Calu3 (cell line): ENCODE measurements around the gene ELOVL4. TPM values are rescaled to one million over a fixed set of nuclear protein-coding genes. Genes with fewer than 3 reads are reported as not detected.
A peak's percentile ranks its signal among the peaks of the same experiment; 100 is the strongest.

Experiments used
- BruUV-seq: library from RNA; stranded (reverse); fragments of 400-500 nt; replicated peaks from 2 replicates; lab custom pipeline; 2021; lab: Mats Ljungman, UMichigan
- CTCF ChIA-PET: fragments of 300-600 bp; sonication (Branson Sonifier 250); formaldehyde crosslinking; loops from one replicate; lab custom pipeline; 2022; ENCODE audit warnings: antibody characterized with exemption; lab: Charles Lee
- DNase-seq: peaks from one replicate; pipeline ENCODE4 v3.0.0; 2022
- H3K27ac Mint-ChIP-seq: one replicate; pipeline ENCODE4 v1.8.0; 2022; ENCODE audit warnings: mixed read lengths; ENCODE audit not compliant: unreplicated experiment
- H3K27me3 Mint-ChIP-seq: one replicate; pipeline ENCODE4 v1.8.0; 2022; ENCODE audit warnings: mixed read lengths; ENCODE audit not compliant: unreplicated experiment
- H3K36me3 Mint-ChIP-seq: one replicate; pipeline ENCODE4 v1.8.0; 2022; ENCODE audit warnings: mild to moderate bottlenecking, moderate library complexity, mixed read lengths; ENCODE audit not compliant: insufficient read depth, unreplicated experiment
- H3K4me1 Mint-ChIP-seq: one replicate; pipeline ENCODE4 v1.8.0; 2022; ENCODE audit warnings: mild to moderate bottlenecking, low read depth, mixed read lengths; ENCODE audit not compliant: unreplicated experiment
- H3K4me3 Mint-ChIP-seq: one replicate; pipeline ENCODE4 v1.8.0; 2022; ENCODE audit warnings: mild to moderate bottlenecking, low read depth, moderate library complexity, mixed read lengths; ENCODE audit not compliant: unreplicated experiment
- H3K9me3 Mint-ChIP-seq: one replicate; pipeline ENCODE4 v1.8.0; 2022; ENCODE audit warnings: low read depth, mixed read lengths; ENCODE audit not compliant: unreplicated experiment
- CTCF ChIP-seq: fragments of 200-600 bp; IDR thresholded peaks from one replicate; pipeline ENCODE4 v1.8.0; 2022; ENCODE audit warnings: antibody characterized with exemption; ENCODE audit not compliant: unreplicated experiment
- intact Hi-C: fragments of 100-400 bp; cut with micrococcal nuclease; formaldehyde crosslinking; loops from one replicate; pipeline ENCODE4 v1.10.0; 2022; ENCODE audit not compliant: unreplicated experiment
- total RNA-seq: library from RNA; stranded (reverse); gene quantifications from 2 replicates; pipeline ENCODE4 v1.2.3, GENCODE V29; 2022

Gene ELOVL4
- total RNA-seq, 1 experiment from 2014 or later: 1.6 TPM

GRCh38 chr6:79949233-79949632, 1.9 kb upstream of the ELOVL4 start:
- Mint-ChIP-seq H3K4me1 (peaks cover 18% of the 10 kb centered on the region), H3K36me3 (peaks cover 7% of the 10 kb centered on the region), H3K27me3 (peaks cover 29% of the 10 kb centered on the region), H3K4me3 (no peak overlapping the region), H3K9me3 (no peaks in the 10 kb centered on the region), H3K27ac (no peak overlapping the region)
- peak; percentile 67 for DNase-seq
- intact Hi-C loops: loop anchor here (1.0 to 5.0 kb wide), 3 partner anchors 53 to 383 kb away; partner anchors contain the start of gene TTK
- no TSS peak for BruUV-seq
- TF ChIP-seq CTCF: peak; percentile 73
- CTCF ChIA-PET: interaction anchor here (0.8 kb wide), 1 partner anchor 54 kb away, joined by 7 read pairs; the partner anchor contains the start of gene TTK

- Mint-ChIP-seq H3K27me3 (peaks cover 29% of the 10 kb centered on the region), H3K9me3 (no peaks in the 10 kb centered on the region), H3K4me1 (peaks cover 18% of the 10 kb centered on the region), H3K27ac (no peak overlapping the region), H3K36me3 (peaks cover 7% of the 10 kb centered on the region), H3K4me3 (peak overlapping the region; percentile 55)
- DNase-seq: peak; percentile 11
- TF ChIP-seq CTCF: peak; percentile 17
- no TSS peak for BruUV-seq
- intact Hi-C loops: loop anchor here (5.0 kb wide), 2 partner anchors 56 to 386 kb away; partner anchors contain the start of gene TTK
- CTCF ChIA-PET: interaction anchor here (0.7 to 1.2 kb wide), 2 partner anchors 13 to 57 kb away, joined by 3 read pairs; no protein-coding TSS in a partner anchor
Observed at GRCh38 chr6:79946272-79947190, 822 bp downstream of the ELOVL4 start.

- Mint-ChIP-seq H3K4me3 (no peak overlapping the region), H3K36me3 (peaks cover 7% of the 10 kb centered on the region), H3K9me3 (no peaks in the 10 kb centered on the region), H3K27me3 (peaks cover 25% of the 10 kb centered on the region), H3K4me1 (peaks cover 16% of the 10 kb centered on the region), H3K27ac (no peak overlapping the region)
- BruUV-seq: no TSS peak
- DNase-seq: no peak
- intact Hi-C loops: no loop called here
- CTCF ChIA-PET: no interaction called here
- no peak for TF ChIP-seq CTCF
Observed at GRCh38 chr6:79943133-79943532, 4.2 kb downstream of the ELOVL4 start.

GRCh38 chr6:79941489-79942151, 5.7 kb downstream of the ELOVL4 start:
- CTCF ChIA-PET: no interaction called here
- Mint-ChIP-seq H3K9me3 (no peaks in the 10 kb centered on the region), H3K4me1 (peaks cover 9% of the 10 kb centered on the region), H3K36me3 (peaks cover 3% of the 10 kb centered on the region), H3K27ac (no peak overlapping the region), H3K27me3 (peaks cover 10% of the 10 kb centered on the region), H3K4me3 (no peak overlapping the region)
- TF ChIP-seq CTCF: no peak
- no peak for DNase-seq
- BruUV-seq: no TSS peak
- intact Hi-C loops: no loop called here
